NCI-H128 (cell line): Measurements from ENCODE around the gene CERT1.

Experiments
- DNase-seq: peaks from one replicate; lab custom pipeline; 2025; ENCODE audit not compliant: unreplicated experiment; lab: John Stamatoyannopoulos, UW

The CERT1 gene

DNA sequence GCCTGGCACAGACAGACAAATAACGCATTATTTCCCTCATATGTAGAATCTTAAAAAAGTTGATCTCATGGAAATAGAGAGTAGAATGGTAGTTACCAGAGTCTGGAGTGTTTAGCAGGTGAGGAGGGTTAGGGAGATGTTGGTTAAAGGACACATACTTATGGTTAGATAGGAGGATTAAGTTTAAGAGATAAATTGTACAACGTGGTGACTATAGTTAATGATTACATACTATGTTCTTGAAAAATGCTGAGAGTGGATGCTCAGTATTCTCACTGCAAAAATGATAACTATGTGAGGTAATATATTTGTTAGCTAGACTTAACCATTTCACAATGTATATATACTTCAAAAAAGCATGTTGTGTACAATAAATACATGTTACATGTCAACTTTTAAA lies 38.0 kb downstream of the CERT1 start:
- DNase-seq, result no peak

DNA sequence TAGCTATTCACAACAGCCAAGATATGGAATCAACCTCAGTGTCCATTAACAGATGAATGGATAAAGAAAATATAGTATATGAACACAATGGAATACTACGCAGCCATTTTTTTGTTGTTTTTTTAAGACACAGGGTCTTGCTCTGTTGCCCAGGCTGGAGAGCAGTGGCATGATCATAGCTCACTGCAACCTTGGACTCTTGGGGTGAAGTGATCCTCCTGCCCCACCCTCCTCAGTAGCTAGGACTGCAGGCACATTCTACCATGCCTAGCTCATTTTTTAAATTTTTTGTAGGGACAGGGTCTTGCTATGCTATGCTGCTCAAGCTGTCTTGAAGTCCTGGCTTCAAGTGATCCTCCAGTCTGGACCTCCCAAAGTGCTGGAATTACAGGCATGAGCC lies 38.5 kb downstream of the CERT1 start:
- no peak for DNase-seq

DNA sequence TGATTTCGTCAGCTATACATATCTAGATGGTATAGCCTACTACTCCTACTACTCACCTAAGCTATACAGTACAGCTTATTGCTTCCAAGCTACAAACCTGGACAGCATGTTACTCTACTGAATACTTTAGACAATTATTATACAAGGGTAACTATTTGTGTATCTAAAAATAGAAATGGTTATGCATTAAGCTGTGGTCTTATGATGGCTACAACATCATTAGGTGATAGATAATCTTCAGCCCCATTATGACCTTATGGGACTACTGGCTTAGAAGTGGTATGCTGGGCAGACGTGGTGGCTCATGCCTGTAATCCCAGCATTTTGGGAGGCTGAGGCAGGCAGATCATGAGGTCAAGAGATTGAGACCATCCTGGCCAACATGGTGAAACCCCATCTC lies 40.2 kb downstream of the CERT1 start:
- DNase-seq, result no peak

DNA sequence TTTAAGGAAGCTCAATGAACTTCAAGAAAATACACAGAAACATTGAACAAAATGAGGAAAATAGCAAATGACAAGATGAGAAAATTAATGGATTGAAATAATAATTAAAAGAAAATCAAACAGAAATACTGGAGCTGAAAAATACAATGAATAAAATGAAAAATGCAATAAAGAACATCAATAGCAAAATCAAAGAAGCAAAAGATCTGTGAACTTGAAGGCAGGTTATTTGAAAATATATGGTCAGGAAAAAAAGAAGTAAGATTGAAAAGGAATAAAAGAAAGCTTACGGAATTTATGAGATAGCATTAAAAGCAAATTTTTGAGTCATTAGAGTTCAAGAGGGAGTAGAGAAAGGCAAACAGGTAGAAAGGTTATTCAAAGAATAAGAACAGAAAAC lies 42.4 kb downstream of the CERT1 start:
- no peak for DNase-seq

DNA sequence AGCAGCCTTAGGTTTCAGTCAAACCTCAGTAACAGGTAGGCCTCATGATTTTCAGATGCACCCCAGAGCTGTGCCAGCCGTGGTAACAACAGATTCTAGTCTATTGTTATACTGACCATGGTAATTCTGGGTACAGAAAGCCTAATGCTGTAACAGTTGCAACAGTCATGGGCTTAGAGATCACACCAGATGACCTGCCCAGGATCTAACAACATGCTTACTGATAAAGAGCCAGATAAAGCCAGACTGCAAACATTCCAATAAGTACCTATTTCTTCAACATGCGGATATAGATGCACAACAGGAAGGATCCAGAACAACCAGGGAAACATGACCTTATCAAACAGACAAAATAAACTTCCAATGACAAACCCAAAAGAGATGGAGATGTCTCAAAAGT lies 42.8 kb downstream of the CERT1 start:
- DNase-seq, result no peak

DNA sequence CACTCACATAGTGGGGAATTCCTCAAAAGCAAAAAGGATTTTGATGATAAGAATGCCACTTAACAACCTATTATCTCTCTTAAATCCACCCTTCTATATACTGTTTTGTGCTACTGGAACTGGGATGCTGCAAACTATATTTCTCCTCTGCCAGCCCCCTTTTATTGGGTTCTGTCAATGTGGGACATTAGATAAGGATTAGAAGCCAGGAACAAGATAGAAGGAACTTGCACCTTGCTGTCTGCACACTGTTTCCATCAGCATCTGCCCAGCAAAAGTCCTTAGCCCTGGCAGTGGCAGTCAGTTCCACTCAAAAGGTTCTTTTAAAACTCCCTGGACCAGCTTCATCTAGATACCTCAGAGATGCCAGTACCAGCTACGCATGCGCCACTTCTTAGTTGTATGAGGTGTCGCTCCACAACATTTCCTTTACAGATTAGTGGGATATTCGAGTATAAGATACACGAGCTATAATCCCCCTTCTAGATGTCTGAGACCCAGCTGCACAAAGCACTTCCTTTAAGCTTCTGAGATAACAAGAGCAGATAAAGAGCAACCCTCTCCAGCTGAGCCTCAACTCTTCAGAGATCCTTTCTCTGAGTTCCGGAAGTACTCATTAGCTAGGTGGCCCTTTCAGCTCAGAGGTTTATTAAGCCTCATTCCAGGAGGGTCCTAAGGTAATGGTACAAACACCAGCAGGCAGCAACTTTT lies 45.3 kb downstream of the CERT1 start:
- DNase-seq, result no peak

DNA sequence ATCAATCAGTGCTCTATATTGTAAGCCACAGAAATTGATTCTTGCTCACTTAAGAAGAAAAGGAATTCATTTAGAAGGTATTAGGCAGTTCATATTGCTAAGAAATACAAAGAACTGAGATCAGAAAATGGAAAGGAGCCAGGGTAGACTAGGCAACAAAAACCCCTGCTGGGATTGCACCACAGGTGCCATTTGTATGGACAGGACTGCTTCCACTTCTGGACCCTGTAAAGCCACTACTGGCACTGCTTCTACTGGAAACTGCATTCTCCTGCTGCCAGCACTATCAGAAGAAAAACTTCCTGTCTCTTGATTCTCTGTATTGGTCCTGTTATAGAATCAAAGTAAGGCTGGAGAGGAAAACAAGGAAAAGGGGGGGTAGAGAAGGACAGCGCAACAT lies 45.9 kb downstream of the CERT1 start:
- no peak for DNase-seq

DNA sequence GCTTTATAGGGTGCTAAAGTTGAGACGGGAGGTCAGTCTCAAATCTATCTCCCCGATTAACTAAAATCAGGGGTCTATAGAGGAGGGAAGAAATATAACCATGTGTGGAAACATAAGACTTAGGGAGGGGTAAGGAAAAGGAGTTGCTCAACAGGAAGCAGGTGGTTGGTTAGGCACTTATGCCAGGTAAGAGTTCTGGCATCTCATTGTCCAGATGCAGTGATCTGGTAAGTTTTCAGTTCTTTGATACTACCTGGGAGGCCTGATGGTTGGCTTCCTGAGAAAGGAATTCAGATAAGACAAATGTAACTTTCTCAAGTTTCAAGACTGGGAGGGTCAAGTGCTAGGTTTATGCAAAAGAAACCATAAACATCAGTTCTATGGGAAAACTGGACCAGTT lies 47.7 kb downstream of the CERT1 start:
- DNase-seq, result no peak

DNA sequence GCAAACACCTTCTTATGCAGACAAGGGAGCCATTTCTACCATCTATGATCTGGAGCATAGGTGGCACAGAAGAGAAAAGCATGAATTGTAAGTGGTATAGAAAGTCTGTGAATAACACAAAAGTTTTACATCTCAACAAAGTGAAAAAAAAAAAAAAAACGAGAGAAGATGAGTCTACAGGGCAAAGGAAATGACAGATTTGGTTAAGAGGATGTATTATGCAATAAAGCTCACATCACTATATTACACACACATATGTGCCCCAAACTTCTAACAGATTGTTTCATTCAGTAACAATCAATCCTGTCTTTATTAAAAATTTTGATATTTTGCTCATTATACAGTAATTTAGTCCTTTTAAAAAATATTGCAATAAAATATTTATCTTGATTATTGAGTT lies 49.8 kb downstream of the CERT1 start:
- DNase-seq, result no peak

DNA sequence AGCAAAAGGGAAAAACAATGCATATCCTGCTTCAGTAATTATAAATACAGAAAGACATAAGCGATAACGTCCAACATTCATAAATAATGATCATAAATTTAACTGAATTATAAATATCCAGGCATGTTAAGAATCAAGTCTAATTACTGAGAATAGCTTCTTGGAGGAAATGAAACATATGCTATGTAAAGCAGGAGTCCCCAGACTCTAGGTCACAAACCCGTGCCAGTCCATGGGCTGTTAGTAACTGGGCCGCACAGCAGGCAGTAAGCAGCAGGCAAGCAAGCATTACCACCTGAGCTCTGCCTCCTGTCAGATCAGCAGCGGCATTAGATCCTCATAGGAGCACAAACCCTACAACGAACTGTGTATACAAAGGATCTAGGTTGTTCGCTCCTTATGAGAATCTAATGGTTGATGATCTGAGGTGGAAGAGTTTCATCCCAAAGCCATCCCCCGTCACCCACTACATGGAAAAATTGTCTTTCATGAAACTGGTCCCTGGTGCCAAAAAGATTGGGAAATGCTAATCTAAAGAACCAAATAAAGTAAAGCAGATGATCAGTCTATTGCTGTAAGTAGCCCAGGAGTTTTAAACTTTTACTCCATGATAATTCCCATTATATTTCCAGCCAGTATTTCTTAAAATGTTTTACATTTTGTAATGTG lies 50.4 kb downstream of the CERT1 start:
- DNase-seq, result no peak

DNA sequence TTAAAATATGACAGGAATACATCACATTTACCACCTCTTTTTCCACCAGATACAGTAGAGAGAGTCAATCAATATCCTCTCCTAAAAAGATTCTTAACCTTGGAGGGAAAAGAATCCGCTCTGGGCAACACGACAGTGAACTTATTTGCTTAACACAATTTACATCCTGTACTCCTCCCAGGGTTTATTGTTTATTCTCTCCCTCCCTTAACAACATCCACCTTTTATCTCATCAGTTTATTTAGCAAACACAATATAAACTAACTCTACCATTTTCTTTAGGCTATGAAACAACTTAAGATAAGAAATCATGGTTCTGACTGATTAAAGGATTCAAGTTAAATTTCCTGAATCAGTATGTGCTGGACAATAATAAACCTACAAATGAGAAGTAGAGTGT lies 50.9 kb downstream of the CERT1 start:
- no peak for DNase-seq

DNA sequence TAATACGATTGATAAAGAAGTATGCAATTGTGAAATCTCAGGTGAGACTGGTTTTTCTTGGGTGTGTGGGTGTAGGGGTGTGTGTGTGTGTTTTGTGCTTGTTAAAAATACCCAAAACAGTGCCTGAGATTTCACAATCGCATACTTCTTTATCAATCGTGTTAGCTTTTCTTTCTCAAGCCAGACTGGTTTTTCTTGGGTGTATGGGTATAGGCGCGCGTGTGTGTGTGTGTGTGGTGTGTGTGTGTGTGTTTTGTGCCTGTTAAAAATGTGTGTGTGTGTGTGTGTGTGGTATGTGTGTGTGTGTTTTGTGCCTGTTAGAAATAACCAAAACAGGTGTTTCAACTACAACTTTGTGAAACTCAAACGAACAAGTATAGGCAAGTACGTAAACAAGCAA lies 53.7 kb downstream of the CERT1 start:
- DNase-seq, result no peak

DNA sequence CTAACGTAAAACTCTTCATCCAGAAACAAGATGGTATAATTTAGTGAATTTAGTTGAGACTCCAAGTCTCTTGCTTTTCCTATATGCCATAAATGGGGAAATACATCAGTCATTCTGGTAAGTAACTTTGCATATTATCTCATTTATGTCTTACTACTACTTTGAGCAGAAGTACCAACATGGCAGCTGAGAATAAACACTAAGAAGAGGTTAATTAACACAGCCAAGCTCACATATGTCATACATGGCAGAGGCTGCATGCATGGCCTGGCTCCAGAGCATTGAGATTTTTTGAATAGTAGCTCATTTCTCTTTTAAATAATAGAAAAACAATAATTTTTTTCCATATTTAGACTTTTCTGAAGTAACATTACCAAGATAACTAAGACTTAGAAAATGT lies 54.3 kb downstream of the CERT1 start:
- DNase-seq, result no peak

DNA sequence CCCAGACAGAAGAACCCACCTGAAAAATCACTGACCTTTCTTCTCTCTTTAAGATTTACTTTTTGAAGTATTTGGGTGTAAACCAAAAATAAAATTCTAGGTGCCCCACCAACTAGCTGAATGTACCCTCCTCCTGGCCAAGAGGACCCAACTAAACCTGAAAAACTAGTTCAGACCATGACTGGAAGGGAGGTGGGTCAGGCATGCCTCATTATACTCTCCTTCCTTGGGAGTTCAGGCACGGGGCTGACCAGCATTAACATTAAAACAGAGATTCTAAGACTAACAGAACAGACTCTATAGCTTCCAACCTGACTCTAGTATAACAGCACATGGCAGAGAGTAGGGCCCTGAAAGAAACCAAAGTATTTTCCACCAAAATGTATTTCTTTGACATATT lies 61.4 kb downstream of the CERT1 start:
- no peak for DNase-seq

DNA sequence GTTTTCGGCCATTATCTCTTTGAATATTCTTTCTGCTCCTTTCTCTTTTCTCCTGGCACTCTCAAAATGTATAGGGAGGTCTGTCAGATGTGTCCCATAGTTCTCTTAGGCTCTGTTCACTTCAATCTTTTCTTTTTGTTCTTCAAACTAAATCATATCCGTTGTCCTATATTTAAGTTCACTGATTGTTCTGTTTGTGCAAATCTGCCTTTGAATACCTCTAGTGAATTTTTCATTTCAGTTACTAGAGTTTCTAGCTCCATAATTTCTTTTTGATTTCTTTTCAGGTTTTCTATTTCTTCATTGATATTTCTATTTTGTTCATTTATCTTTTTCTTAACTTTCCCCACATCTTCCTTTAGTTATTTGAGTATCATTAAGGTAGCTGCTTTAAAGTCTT lies 65.4 kb downstream of the CERT1 start:
- DNase-seq, result no peak

DNA sequence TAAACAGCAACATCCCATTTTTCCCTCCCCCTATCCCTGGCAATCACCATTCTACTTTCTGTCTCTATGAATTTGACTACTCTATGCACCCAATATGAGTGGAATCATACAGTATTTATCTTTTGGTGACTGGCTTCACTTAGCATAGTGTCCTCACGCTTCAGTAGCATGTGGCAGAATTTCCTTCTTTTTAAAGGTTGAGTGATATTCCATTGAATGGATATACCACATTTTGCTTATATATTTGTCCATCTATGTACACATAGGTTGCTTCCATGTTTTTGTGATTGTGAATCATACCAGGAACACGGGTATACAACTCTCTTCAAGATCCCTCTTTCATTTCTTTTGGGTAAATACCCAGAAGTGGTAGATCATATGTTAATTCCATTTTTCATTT lies 69.9 kb downstream of the CERT1 start:
- DNase-seq, result no peak

DNA sequence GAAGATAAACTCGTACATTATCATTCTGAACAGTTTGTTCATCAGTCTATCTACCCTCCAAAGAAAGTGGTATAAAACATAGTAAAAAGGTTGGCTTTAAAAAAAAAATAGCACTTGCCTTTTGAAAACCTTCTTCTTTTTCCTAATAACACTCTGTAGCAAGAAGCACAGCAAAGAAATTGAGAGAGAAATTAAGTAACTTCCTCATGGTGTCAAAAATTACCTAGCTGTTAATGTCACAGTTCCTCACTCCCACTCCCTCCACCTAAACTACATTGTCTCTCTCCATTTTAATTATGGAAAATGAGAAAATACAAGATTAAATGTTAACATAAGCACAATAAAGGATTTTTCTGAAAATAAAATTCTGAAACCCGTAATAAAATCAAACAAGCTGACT lies 72.2 kb downstream of the CERT1 start:
- no peak for DNase-seq

DNA sequence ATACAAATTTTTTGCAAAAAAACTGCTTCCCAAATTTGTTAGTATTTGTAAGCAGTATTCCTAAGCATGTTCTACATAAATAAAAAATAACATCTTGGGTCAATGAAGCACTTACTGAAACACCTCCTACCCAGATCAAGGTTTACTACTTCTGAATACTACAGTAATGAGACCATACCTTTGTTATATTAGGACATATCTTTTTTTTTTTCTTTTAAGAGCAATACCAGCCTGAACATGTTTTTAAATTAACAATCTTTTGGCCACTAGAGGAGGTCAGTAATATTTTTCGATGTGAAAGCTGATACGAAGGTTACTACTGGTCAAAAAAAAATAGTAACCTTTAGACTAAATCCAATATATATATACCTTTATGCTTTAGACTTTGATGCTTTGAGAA lies 72.7 kb downstream of the CERT1 start:
- no peak for DNase-seq

DNA sequence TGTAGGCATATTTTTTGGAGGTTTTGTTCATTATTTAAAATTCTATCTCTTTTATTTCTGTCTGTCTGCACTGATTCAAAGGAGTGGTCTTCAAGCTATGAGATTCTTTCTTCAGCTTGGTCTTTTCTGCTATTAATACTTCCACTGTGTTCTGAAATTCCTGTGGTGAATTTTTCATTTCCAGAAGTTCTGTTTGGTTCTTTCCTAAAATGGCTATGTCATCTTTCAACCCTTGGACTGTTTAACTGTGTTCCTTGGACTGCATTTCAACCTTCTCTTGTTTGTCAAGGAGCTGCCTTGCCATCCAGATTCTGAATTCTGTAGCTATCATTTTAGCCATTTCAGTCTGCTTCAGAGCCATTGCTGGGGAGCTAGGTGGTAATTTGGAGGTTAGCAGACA lies 76.3 kb downstream of the CERT1 start:
- DNase-seq, result no peak

DNA sequence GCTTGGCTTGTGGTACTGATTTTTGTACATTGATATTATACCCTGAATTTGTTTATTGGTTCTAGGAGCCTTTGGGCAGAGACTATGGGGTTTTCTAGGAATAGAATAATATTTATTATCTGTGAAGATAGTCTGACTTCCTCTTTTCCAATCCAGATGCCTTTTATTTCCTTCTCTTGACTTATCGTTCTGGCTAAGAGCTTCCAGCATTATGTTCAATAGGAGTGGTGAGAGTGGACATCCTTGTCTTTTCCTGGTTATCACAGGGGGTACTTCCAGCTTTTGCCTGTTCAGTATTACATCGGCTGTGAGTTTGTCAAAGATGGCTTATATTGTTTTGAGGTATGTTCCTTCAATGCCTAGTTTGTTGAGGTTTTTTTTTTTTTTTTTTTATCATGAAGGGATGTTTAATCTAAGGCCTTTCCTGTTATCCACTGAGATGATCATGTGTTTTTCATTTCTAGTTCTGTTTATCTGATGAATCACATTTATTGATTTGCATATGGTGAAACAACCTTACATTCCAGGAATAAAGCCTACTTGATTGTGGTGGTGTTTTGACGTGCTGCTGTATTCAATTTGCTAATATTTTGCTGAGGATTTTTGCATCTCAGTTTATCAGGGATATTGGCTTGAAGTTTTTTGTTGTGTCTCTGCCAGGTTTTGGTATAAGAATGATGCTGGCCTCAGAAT lies 77.5 kb downstream of the CERT1 start:
- no peak for DNase-seq

DNA sequence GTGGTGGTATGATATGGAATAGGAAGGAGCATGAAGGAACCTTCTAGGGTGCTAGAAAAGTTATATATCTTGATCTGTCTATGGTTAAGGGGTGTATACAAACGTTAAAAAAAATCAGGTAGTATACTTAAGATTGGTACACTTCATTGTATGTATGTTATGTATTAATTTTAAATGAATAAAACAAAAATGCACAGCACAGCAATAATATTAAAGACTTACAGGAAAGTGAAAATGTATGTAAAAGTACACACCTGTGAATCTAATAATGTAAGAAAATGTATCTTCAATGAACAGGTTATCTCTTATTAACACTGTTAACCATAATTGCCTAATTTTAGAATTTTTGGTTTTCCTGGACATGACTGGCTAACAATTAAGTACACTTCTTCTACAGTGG lies 97.2 kb downstream of the CERT1 start:
- DNase-seq, result no peak
